H1 (cell line): ENCODE results near the gene PRKN. TPM values are rescaled to one million over a fixed set of nuclear protein-coding genes. Genes with fewer than 3 reads are reported as not detected.

Experiments used
- YY1 ChIP-seq: IDR thresholded peaks from 2 replicates; pipeline ENCODE4 v1.6.1; 2011; ENCODE audit warnings: low read depth, mild to moderate bottlenecking, low read length
- polyA plus RNA-seq, 7 experiments: library from polyadenylated mRNA; depleted of rRNA in 3 of 7; stranded (reverse) in 5 of 7; unstranded in 2 of 7; fragments of >200 nt in 5 of 7; fragments of 200-250 nt in 2 of 7; gene quantifications; 1 replicate in 5 of 7; 2 replicates in 1 of 7; 4 replicates in 1 of 7; pipeline versions ENCODE4 v1.2.1 to v1.2.3, GENCODE V29; 2011 to 2013; ENCODE audit warnings: missing spikeins in 2 of 7, mixed read lengths in 2 of 7
- total RNA-seq: library from RNA; stranded (reverse); fragmentation: NEBNext Ultra II Directional; extraction: Animal tissue kit (Norgen Biotek cat#: 25700); gene quantifications from 2 replicates; pipeline ENCODE4 v1.2.1, GENCODE V29; 2021

The PRKN gene
- total and polyA plus RNA-seq, 2 of the 8 experiments (the other 6 are each of a cell fraction or from before 2014, with no cell fraction given), result 0.13 to 0.29 TPM

DNA sequence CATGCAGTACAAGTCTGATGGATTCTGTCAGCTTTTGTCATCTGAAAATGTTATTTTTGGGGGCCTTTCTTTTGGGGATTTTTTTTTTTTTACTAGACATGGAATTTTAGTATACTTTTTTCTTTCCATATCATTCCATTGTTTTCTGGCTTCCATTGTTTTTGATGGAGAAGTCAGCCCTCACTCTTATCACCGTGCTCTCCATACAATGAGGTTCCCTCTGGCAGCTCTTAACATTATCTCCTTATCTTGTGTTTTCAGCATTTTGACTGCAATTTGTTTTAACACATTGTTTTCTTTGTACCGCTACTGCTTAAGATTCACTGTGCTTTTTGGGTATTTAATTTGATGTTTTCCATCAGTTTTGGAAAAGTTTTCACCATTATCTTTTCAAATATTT, 1262.2 kb downstream of the PRKN start (continued):
- no peak for TF ChIP-seq YY1
